GM12864 (cell line): ENCODE data around the gene DDX39A.
A peak's percentile ranks its signal among the peaks of the same experiment; 100 is the strongest.
"Not testable (repeated sequence)": the region's sequence is repeated elsewhere in the genome, so short reads cannot be mapped to it uniquely, and the experiment has no call there.

Experiments used
- DNase-seq: peaks from one replicate; pipeline ENCODE4 v3.0.0-alpha.2; 2011; ENCODE audit warnings: low read depth
- H3K4me3 ChIP-seq: 2 replicates; pipeline ENCODE4 v1.5.1; 2011; ENCODE audit warnings: mild to moderate bottlenecking, low read depth, low read length, control low read depth
- TF ChIP-seq, protein P1 (sequence below): IDR thresholded peaks from 2 replicates; pipeline ENCODE4 v1.5.1; 2011; ENCODE audit warnings: low read depth, mild to moderate bottlenecking, moderate library complexity, low read length, control low read depth, inconsistent platforms; ENCODE audit errors: missing control alignments

Gene DDX39A

DNA sequence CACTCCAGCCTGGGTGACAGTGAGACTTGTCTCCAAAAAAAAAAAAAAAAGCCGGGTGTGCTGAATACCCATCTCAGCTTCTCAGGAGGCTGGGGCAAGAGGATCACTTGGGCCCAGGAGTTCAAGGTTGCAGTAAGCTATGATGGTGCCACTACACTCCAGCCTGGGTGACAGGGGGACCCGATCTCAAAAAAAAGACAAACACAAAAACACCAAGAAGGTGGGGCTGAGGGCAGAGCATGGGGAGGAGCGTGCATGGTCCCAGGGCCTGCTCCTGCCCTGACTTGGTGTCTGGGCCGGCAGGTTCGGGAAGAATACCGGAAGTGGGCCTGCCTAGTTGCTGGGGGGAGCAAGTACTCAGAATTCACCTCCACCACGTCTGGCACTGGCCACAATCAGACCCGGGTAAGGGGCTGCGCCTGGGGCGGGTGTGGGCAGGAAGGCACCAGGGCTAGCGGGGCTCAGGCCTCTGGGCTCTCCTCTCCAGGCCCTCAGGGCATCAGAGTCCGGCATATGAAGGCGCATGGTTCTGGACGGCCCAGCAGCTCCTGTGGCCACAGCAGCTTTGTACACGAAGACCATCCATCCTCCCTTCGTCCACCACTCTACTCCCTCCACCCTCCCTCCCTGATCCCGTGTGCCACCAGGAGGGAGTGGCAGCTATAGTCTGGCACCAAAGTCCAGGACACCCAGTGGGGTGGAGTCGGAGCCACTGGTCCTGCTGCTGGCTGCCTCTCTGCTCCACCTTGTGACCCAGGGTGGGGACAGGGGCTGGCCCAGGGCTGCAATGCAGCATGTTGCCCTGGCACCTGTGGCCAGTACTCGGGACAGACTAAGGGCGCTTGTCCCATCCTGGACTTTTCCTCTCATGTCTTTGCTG, 11.3 kb downstream of the DDX39A start:
- no peak for DNase-seq
- TF ChIP-seq, protein P1, sequence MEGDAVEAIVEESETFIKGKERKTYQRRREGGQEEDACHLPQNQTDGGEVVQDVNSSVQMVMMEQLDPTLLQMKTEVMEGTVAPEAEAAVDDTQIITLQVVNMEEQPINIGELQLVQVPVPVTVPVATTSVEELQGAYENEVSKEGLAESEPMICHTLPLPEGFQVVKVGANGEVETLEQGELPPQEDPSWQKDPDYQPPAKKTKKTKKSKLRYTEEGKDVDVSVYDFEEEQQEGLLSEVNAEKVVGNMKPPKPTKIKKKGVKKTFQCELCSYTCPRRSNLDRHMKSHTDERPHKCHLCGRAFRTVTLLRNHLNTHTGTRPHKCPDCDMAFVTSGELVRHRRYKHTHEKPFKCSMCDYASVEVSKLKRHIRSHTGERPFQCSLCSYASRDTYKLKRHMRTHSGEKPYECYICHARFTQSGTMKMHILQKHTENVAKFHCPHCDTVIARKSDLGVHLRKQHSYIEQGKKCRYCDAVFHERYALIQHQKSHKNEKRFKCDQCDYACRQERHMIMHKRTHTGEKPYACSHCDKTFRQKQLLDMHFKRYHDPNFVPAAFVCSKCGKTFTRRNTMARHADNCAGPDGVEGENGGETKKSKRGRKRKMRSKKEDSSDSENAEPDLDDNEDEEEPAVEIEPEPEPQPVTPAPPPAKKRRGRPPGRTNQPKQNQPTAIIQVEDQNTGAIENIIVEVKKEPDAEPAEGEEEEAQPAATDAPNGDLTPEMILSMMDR = no peak

DNA sequence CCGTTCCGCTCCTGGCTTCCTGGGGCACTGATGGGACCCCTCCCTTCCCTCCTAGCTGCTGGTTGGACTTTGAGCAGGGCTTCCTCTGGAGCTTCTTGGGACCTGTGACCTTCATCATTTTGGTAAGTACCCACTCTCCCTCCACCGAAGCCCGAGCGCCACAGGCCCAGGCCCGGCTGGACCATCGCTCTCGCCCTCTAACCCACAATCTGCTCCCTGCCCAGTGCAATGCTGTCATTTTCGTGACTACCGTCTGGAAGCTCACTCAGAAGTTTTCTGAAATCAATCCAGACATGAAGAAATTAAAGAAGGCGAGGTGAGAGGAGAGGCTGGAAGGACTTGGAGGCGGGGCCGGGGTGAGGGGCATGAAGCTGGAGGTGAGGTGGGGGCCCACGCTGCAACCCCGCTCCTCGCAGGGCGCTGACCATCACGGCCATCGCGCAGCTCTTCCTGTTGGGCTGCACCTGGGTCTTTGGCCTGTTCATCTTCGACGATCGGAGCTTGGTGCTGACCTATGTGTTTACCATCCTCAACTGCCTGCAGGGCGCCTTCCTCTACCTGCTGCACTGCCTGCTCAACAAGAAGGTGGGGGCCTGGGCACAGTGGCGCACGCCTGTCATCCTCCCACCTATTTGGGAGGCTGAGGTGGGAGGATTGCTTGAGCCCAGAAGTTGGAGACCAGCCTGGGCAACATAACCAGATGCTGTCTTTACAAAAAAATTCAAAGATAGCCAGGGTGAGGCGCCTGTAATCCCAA, 12.3 kb downstream of the DDX39A start:
- no peak overlapping the region for H3K4me3 ChIP-seq
- no peak for DNase-seq
- TF ChIP-seq, protein P1 = no peak

More for the DNA sequence above, 11.3 kb downstream of the DDX39A start:
- H3K4me3 ChIP-seq = no peak overlapping the region

DNA sequence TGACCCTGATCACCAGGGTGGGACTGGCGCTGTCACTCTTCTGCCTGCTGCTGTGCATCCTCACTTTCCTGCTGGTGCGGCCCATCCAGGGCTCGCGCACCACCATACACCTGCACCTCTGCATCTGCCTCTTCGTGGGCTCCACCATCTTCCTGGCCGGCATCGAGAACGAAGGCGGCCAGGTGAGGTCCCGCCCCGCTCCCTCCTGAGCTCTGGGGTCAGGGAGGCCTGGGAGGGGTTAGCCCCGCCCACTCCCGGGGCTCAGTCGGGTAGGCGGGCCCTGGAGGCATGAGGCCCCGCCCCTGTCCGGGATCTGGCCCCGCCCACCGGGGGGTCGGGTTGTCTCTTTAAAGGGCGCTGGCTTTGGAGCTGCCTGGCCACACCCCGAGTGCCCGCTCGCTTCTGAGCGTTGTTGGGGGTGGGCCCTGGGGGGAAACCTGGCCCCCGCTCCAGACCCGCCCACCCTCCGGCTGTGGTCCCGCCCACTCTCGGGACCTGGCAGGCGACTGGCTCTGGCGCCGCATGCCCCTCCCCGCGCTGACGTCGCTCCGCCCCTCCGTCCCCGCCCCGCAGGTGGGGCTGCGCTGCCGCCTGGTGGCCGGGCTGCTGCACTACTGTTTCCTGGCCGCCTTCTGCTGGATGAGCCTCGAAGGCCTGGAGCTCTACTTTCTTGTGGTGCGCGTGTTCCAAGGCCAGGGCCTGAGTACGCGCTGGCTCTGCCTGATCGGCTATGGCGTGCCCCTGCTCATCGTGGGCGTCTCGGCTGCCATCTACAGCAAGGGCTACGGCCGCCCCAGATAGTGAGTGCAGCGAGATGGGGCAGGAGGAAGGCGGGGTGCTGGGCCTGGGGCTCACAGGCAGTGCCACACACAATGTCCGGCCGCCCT, 13.1 kb downstream of the DDX39A start:
- H3K4me3 ChIP-seq = no peak overlapping the region
- DNase-seq = peak; percentile 49
- TF ChIP-seq, protein P1 = peak; percentile 88

DNA sequence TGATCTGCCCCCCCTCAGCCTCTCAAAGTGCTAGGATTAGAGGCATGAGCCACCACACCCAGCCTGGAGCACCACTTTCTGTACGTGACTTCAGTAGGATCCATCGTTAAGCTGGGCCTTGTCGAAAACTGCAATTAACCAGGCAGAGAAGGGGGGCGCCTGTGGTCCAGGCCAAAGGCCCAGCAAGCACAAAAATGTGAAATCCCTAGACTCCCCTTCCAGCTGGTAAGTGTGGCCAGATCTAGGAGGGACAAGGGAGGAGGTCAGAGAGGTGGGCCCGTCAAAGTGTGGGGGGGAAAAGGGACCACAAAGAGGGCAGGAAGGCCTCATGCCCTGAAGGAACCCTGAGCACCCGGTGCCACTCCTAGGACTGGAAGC, 13.8 kb downstream of the DDX39A start:
- TF ChIP-seq, protein P1 = no peak
- H3K4me3 ChIP-seq = no peak overlapping the region
- DNase-seq = no peak

DNA sequence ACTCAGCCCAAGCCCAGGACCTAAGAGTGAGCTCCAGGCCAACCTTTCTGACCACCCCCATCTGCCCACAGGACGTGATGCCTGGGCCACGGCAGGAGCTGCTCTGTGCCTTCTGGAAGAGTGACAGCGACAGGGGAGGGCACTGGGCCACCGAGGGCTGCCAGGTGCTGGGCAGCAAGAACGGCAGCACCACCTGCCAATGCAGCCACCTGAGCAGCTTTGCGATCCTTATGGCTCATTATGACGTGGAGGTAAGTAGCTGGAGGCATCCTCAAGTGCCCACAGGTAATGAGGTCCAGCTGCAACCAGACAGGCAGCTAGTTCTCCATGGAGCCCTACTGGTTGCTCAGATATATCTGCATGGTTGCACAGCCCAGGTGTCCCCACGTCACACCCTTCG, 14.8 kb downstream of the DDX39A start:
- no peak overlapping the region for H3K4me3 ChIP-seq
- TF ChIP-seq, protein P1 = no peak
- no peak for DNase-seq

DNA sequence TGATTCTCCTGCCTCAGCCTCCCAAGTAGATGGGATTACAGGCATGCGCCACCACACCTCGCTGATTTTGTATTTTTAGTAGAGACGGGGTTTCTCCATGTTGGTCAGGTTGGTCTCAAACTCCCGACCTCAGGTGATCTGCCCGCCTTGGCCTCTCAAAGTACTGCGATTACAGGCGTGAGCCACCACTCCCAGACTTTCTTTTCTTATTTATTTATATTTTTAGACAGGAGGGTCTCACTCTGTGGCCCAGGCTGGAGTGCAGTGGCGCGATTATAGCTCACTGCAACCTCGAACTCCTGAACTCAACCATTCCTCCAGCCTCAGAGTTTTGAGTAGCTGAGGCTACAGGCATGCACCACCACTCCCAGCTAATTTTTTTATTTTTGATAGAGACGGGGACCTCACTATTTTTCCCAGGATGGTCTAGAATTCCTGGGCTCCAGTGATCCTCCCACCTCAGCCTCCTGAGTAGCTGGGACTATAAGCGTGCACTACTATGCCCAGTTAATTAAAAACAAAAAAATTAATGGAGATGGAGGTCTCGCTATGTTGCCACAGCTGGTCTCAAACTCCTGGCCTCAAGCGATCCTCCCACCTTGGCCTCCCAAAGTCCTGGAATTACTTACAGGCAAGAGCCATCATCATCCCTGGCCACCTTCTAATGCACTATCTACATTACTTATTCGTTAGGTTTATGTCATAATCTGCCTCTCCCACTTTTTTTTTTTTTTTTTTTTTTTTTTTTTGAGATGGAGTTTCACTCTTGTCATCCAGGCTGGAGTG, 15.8 kb downstream of the DDX39A start:
- not testable (repeated sequence) for DNase-seq, H3K4me3 ChIP-seq
